D721Med (cell line): ENCODE results near the gene RBMX.

Source experiments
- DNase-seq: peaks from one replicate; pipeline ENCODE4 v3.0.0; 2011; ENCODE audit warnings: low spot score; ENCODE audit not compliant: insufficient read length
- FAIRE-seq: peaks from 2 replicates; lab custom pipeline; 2011; peaks lifted over from hg19 to GRCh38; lab: Jason Lieb, UNC
- CTCF ChIP-seq: IDR thresholded peaks from 2 replicates; pipeline ENCODE4 v1.5.1; 2012; ENCODE audit warnings: mild to moderate bottlenecking, control low read depth; ENCODE audit not compliant: insufficient read depth; ENCODE audit errors: missing control alignments

Gene RBMX

GRCh38 chrX:136856050-136856449, 24.5 kb downstream of the RBMX start:
- TF ChIP-seq CTCF, result no peak
- no peak for FAIRE-seq

GRCh38 chrX:136851526-136851925, 29.0 kb downstream of the RBMX start:
- DNase-seq (no peak), FAIRE-seq (no peak)
- no peak for TF ChIP-seq CTCF

More at GRCh38 chrX:136856050-136856449, 24.5 kb downstream of the RBMX start:
- no peak for DNase-seq

- TF ChIP-seq CTCF, result no peak
- DNase-seq, result no peak
- no peak for FAIRE-seq
These were observed 29.9 kb downstream of the RBMX start for GRCh38 chrX:136850441-136851175.

- no peak for DNase-seq
- no peak for FAIRE-seq
These were observed 31.1 kb downstream of the RBMX start for GRCh38 chrX:136849395-136849794.

GRCh38 chrX:136847874-136848273, 32.7 kb downstream of the RBMX start:
- DNase-seq (no peak), FAIRE-seq (no peak)
- TF ChIP-seq CTCF, result no peak

More at GRCh38 chrX:136849395-136849794, 31.1 kb downstream of the RBMX start:
- TF ChIP-seq CTCF, result no peak

- no peak for DNase-seq
- FAIRE-seq, result no peak
- TF ChIP-seq CTCF, result no peak
These were observed 41.3 kb downstream of the RBMX start for GRCh38 chrX:136839196-136839595.

- no peak for FAIRE-seq
- no peak for DNase-seq
- no peak for TF ChIP-seq CTCF
These were observed 44.8 kb downstream of the RBMX start for GRCh38 chrX:136835761-136836160.
